Measurements from ENCODE around the gene PRUNE1. TPM values are rescaled to one million over a fixed set of nuclear protein-coding genes. Genes with fewer than 3 reads are reported as not detected.

The PRUNE1 gene
- total and polyA plus RNA-seq, 5 donors from 2014 or later, result 18.0 to 56.3 (median 51.9) TPM

GRCh38 chr1:150997126-150997872 lies 10.9 kb upstream of the PRUNE1 start:
- H3K9me3 Mint-ChIP-seq, result no peaks in the 10 kb centered on the region
- Histone ChIP-seq H3K4me3 (ENCODE audit: low read depth, low read length) (no peak overlapping the region), H3K9me3 (ENCODE audit: control insufficient read depth in 2 of 2, low read length in 2 of 2) (no peaks in the 10 kb centered on the region), H3K4me1 (ENCODE audit: control insufficient read depth, insufficient read depth, low read length, poor library complexity, severe bottlenecking) (peaks cover 5% of the 10 kb centered on the region), H3K27me3 (ENCODE audit: control insufficient read depth, insufficient read depth, low read length) (no peaks in the 10 kb centered on the region), H3K27ac (ENCODE audit: insufficient read depth, low read length, poor library complexity, severe bottlenecking) (no peak overlapping the region), H3K36me3 (ENCODE audit: control insufficient read depth, insufficient read depth, low read length) (peaks cover 35% of the 10 kb centered on the region)
- DNase-seq, result no peak
- no peak for ATAC-seq (ENCODE audit: low read depth in 2 of 2)
- H3K27ac Mint-ChIP-seq, result peak overlapping the region in 1 of 3 donors; percentile 63
- no peaks in the 10 kb centered on the region for H3K27me3 Mint-ChIP-seq
- H3K4me3 Mint-ChIP-seq, result no peak overlapping the region
- H3K4me1 Mint-ChIP-seq, result peaks cover 0 to 25% (median 16%) of the 10 kb centered on the region in 4 donors
- H3K36me3 Mint-ChIP-seq, result peaks cover 25% of the 10 kb centered on the region

DNA sequence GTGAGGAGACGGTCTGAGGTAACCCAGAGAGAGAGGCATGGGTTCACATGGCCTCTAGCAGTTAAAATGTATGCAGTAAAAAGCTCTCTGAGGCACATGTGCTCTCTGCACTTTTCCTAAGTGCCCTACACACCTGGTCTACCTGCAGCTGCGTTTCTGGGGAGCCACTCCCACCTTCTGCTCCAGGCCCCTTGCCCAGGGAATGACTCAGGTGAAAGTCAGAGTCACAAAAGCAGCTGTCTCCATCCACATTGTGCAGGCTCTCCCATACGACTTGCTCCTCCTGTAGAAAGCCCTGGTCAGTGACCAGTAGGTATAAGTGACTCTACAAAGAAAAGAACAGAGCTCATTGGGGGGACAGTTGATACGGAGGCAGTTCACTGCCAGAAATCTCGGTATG lies 10.3 kb upstream of the PRUNE1 start:
- Mint-ChIP-seq H3K9me3 (no peaks in the 10 kb centered on the region), H3K4me3 (no peak overlapping the region), H3K27me3 (no peaks in the 10 kb centered on the region), H3K36me3 (peaks cover 29% of the 10 kb centered on the region), H3K27ac (peak overlapping the region in 1 of 3 donors; percentile 63), H3K4me1 (peaks cover 0 to 31% (median 22%) of the 10 kb centered on the region in 4 donors)
- no peaks in the 10 kb centered on the region for H3K27me3 ChIP-seq (ENCODE audit: control insufficient read depth, insufficient read depth, low read length)
- no peaks in the 10 kb centered on the region for H3K9me3 ChIP-seq (ENCODE audit: control insufficient read depth in 2 of 2, low read length in 2 of 2)
- H3K4me3 ChIP-seq (ENCODE audit: low read depth, low read length), result no peak overlapping the region
- no peak overlapping the region for H3K27ac ChIP-seq (ENCODE audit: insufficient read depth, low read length, poor library complexity, severe bottlenecking)
- peaks cover 37% of the 10 kb centered on the region for H3K36me3 ChIP-seq (ENCODE audit: control insufficient read depth, insufficient read depth, low read length)
- no peak for ATAC-seq (ENCODE audit: low read depth in 2 of 2)
- H3K4me1 ChIP-seq (ENCODE audit: control insufficient read depth, insufficient read depth, low read length, poor library complexity, severe bottlenecking), result peaks cover 12% of the 10 kb centered on the region
- DNase-seq, result no peak

GRCh38 chr1:150999051-150999674 lies 9.1 kb upstream of the PRUNE1 start:
- Mint-ChIP-seq H3K4me3 (no peak overlapping the region), H3K36me3 (peaks cover 30% of the 10 kb centered on the region), H3K4me1 (peaks cover 0 to 39% (median 26%) of the 10 kb centered on the region in 4 donors), H3K27me3 (no peaks in the 10 kb centered on the region), H3K9me3 (no peaks in the 10 kb centered on the region), H3K27ac (peak overlapping the region in 2 of 3 donors; percentile 42 to 63)
- Histone ChIP-seq H3K4me1 (ENCODE audit: control insufficient read depth, insufficient read depth, low read length, poor library complexity, severe bottlenecking) (peaks cover 23% of the 10 kb centered on the region), H3K4me3 (ENCODE audit: low read depth, low read length) (no peak overlapping the region), H3K27ac (ENCODE audit: insufficient read depth, low read length, poor library complexity, severe bottlenecking) (no peak overlapping the region), H3K36me3 (ENCODE audit: control insufficient read depth, insufficient read depth, low read length) (peaks cover 37% of the 10 kb centered on the region), H3K27me3 (ENCODE audit: control insufficient read depth, insufficient read depth, low read length) (no peaks in the 10 kb centered on the region), H3K9me3 (ENCODE audit: control insufficient read depth in 2 of 2, low read length in 2 of 2) (no peaks in the 10 kb centered on the region)
- ATAC-seq (ENCODE audit: low read depth in 2 of 2) (no peak), DNase-seq (no peak)

GRCh38 chr1:150999926-151000325 lies 8.3 kb upstream of the PRUNE1 start:
- H3K4me3 ChIP-seq (ENCODE audit: low read depth, low read length), result no peak overlapping the region
- peak overlapping the region in 1 of 3 donors; percentile 14 for H3K27ac Mint-ChIP-seq
- H3K4me1 ChIP-seq (ENCODE audit: control insufficient read depth, insufficient read depth, low read length, poor library complexity, severe bottlenecking), result peaks cover 27% of the 10 kb centered on the region
- no peaks in the 10 kb centered on the region for H3K9me3 Mint-ChIP-seq
- no peaks in the 10 kb centered on the region for H3K27me3 Mint-ChIP-seq
- DNase-seq (no peak), ATAC-seq (ENCODE audit: low read depth in 2 of 2) (no peak)
- no peaks in the 10 kb centered on the region for H3K27me3 ChIP-seq (ENCODE audit: control insufficient read depth, insufficient read depth, low read length)
- peaks cover 0 to 46% (median 26%) of the 10 kb centered on the region in 4 donors for H3K4me1 Mint-ChIP-seq
- no peaks in the 10 kb centered on the region for H3K9me3 ChIP-seq (ENCODE audit: control insufficient read depth in 2 of 2, low read length in 2 of 2)
- H3K36me3 Mint-ChIP-seq, result peaks cover 27% of the 10 kb centered on the region
- no peak overlapping the region for H3K27ac ChIP-seq (ENCODE audit: insufficient read depth, low read length, poor library complexity, severe bottlenecking)
- peaks cover 37% of the 10 kb centered on the region for H3K36me3 ChIP-seq (ENCODE audit: control insufficient read depth, insufficient read depth, low read length)
- H3K4me3 Mint-ChIP-seq, result no peak overlapping the region

DNA sequence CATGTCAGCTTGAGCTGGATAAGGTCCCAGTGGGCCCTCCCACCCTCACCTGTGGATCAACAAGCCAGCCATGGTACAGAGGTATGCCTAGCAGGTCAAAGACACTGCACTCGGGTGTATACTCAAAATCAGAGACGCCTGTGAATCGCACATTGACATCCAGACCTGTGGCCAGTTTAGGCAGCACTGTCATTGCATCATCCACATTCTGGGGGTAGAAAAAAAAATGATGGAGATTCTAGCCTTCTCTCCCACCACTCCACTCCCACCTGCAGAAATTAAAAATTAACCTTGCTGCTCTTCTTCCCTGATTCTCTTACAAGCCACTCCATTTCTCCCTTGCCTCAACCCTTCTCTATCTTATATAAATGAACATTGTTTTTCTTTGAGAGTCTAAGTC lies 7.8 kb upstream of the PRUNE1 start:
- H3K27ac Mint-ChIP-seq, result peak overlapping the region in 1 of 3 donors; percentile 59
- peaks cover 0 to 49% (median 28%) of the 10 kb centered on the region in 4 donors for H3K4me1 Mint-ChIP-seq
- Histone ChIP-seq H3K4me3 (ENCODE audit: low read depth, low read length) (no peak overlapping the region), H3K9me3 (ENCODE audit: control insufficient read depth in 2 of 2, low read length in 2 of 2) (no peaks in the 10 kb centered on the region), H3K27me3 (ENCODE audit: control insufficient read depth, insufficient read depth, low read length) (no peaks in the 10 kb centered on the region), H3K27ac (ENCODE audit: insufficient read depth, low read length, poor library complexity, severe bottlenecking) (no peak overlapping the region), H3K4me1 (ENCODE audit: control insufficient read depth, insufficient read depth, low read length, poor library complexity, severe bottlenecking) (peaks cover 32% of the 10 kb centered on the region), H3K36me3 (ENCODE audit: control insufficient read depth, insufficient read depth, low read length) (peaks cover 37% of the 10 kb centered on the region)
- no peaks in the 10 kb centered on the region for H3K27me3 Mint-ChIP-seq
- DNase-seq (no peak), ATAC-seq (ENCODE audit: low read depth in 2 of 2) (no peak)
- no peak overlapping the region for H3K4me3 Mint-ChIP-seq
- H3K9me3 Mint-ChIP-seq, result no peaks in the 10 kb centered on the region
- H3K36me3 Mint-ChIP-seq, result peaks cover 27% of the 10 kb centered on the region

- DNase-seq, result no peak
- Histone ChIP-seq H3K27ac (ENCODE audit: insufficient read depth, low read length, poor library complexity, severe bottlenecking) (no peak overlapping the region), H3K9me3 (ENCODE audit: control insufficient read depth in 2 of 2, low read length in 2 of 2) (no peaks in the 10 kb centered on the region), H3K36me3 (ENCODE audit: control insufficient read depth, insufficient read depth, low read length) (peaks cover 37% of the 10 kb centered on the region), H3K4me1 (ENCODE audit: control insufficient read depth, insufficient read depth, low read length, poor library complexity, severe bottlenecking) (peaks cover 38% of the 10 kb centered on the region), H3K27me3 (ENCODE audit: control insufficient read depth, insufficient read depth, low read length) (no peaks in the 10 kb centered on the region), H3K4me3 (ENCODE audit: low read depth, low read length) (no peak overlapping the region)
- H3K4me1 Mint-ChIP-seq, result peaks cover 0 to 57% (median 34%) of the 10 kb centered on the region in 4 donors
- H3K27ac Mint-ChIP-seq, result peak overlapping the region; percentile 10 to 97 (median 53)
- no peaks in the 10 kb centered on the region for H3K27me3 Mint-ChIP-seq
- no peaks in the 10 kb centered on the region for H3K9me3 Mint-ChIP-seq
- H3K4me3 Mint-ChIP-seq, result peak overlapping the region in 3 of 4 donors; percentile 35 to 76 (median 71)
- ATAC-seq (ENCODE audit: low read depth in 2 of 2), result no peak
- peaks cover 27% of the 10 kb centered on the region for H3K36me3 Mint-ChIP-seq
These were observed 6.6 kb upstream of the PRUNE1 start for GRCh38 chr1:151001602-151002001.

GRCh38 chr1:151002051-151002450 lies 6.2 kb upstream of the PRUNE1 start:
- Histone ChIP-seq H3K9me3 (ENCODE audit: control insufficient read depth in 2 of 2, low read length in 2 of 2) (no peaks in the 10 kb centered on the region), H3K4me1 (ENCODE audit: control insufficient read depth, insufficient read depth, low read length, poor library complexity, severe bottlenecking) (peaks cover 43% of the 10 kb centered on the region), H3K4me3 (ENCODE audit: low read depth, low read length) (no peak overlapping the region), H3K27ac (ENCODE audit: insufficient read depth, low read length, poor library complexity, severe bottlenecking) (no peak overlapping the region), H3K36me3 (ENCODE audit: control insufficient read depth, insufficient read depth, low read length) (peaks cover 33% of the 10 kb centered on the region), H3K27me3 (ENCODE audit: control insufficient read depth, insufficient read depth, low read length) (no peaks in the 10 kb centered on the region)
- no peaks in the 10 kb centered on the region for H3K9me3 Mint-ChIP-seq
- H3K4me3 Mint-ChIP-seq, result peak overlapping the region in 3 of 4 donors; percentile 21 to 76 (median 71)
- H3K4me1 Mint-ChIP-seq, result peaks cover 0 to 61% (median 37%) of the 10 kb centered on the region in 4 donors
- H3K27me3 Mint-ChIP-seq, result no peaks in the 10 kb centered on the region
- H3K36me3 Mint-ChIP-seq, result peaks cover 27% of the 10 kb centered on the region
- no peak for DNase-seq
- ATAC-seq (ENCODE audit: low read depth in 2 of 2), result no peak
- peak overlapping the region; percentile 10 to 97 (median 53) for H3K27ac Mint-ChIP-seq

Measured in CD4-positive, CD25-positive, alpha-beta regulatory T cell (primary cell).